OCI-LY1 (cell line): ENCODE data around the gene PET117.

Source experiments
- H2AFZ ChIP-seq: fragments of 200-600 bp; sonication (generic), shearing (Covaris generic); 2 replicates; pipeline ENCODE4 v1.6.0; 2014; ENCODE audit warnings: antibody characterized with exemption, mild to moderate bottlenecking, low read length
- H3F3A ChIP-seq: fragments of 200-600 bp; sonication (generic), shearing (Covaris generic); 2 replicates; pipeline ENCODE4 v1.6.0; 2014; ENCODE audit warnings: mild to moderate bottlenecking, antibody characterized with exemption, low read length, moderate library complexity; ENCODE audit not compliant: insufficient read depth
- H3K27ac ChIP-seq: fragments of 200-600 bp; sonication (generic); 2 replicates; pipeline ENCODE4 v1.5.1; 2014; ENCODE audit warnings: low read length, mixed run types, mild to moderate bottlenecking, low read depth; ENCODE audit not compliant: poor library complexity, severe bottlenecking
- H3K27me3 ChIP-seq: fragments of 200-600 bp; sonication (generic); 2 replicates; pipeline ENCODE4 v1.6.0; 2014; ENCODE audit warnings: antibody characterized with exemption, mild to moderate bottlenecking, low read length, moderate library complexity; ENCODE audit not compliant: insufficient read depth
- H3K36me3 ChIP-seq: fragments of 200-600 bp; sonication (generic); 2 replicates; pipeline ENCODE4 v1.6.1; 2014; ENCODE audit warnings: mild to moderate bottlenecking, antibody characterized with exemption, low read length, moderate library complexity, mixed read lengths; ENCODE audit not compliant: insufficient read depth
- H3K4me1 ChIP-seq: fragments of 200-600 bp; sonication (generic); 2 replicates; pipeline ENCODE4 v1.5.1; 2014; ENCODE audit warnings: mild to moderate bottlenecking, low read length, moderate library complexity; ENCODE audit not compliant: insufficient read depth, severe bottlenecking
- H3K4me2 ChIP-seq: fragments of 200-600 bp; sonication (generic), shearing (Covaris generic); 2 replicates; pipeline ENCODE4 v1.6.1; 2014; ENCODE audit warnings: low read length
- H3K4me3 ChIP-seq: fragments of 200-600 bp; sonication (generic); 2 replicates; pipeline ENCODE4 v1.5.1; 2014; ENCODE audit warnings: low read length, low read depth, mild to moderate bottlenecking, mixed read lengths; ENCODE audit not compliant: poor library complexity, severe bottlenecking
- H3K79me2 ChIP-seq: fragments of 200-600 bp; shearing (Covaris generic); 2 replicates; pipeline ENCODE4 v1.6.1; 2016; ENCODE audit warnings: mixed run types, low read length, mixed read lengths; ENCODE audit not compliant: insufficient read depth
- H3K9ac ChIP-seq: fragments of 200-600 bp; sonication (generic), shearing (Covaris generic); 2 replicates; pipeline ENCODE4 v1.6.1; 2014; ENCODE audit warnings: mild to moderate bottlenecking, low read length, mixed read lengths
- H3K9me2 ChIP-seq: fragments of 200-600 bp; sonication (generic), shearing (Covaris generic); 2 replicates; pipeline ENCODE4 v1.6.1; 2014; ENCODE audit warnings: low read depth, mild to moderate bottlenecking, low read length, mixed read lengths
- H3K9me3 ChIP-seq: fragments of 200-600 bp; shearing (Covaris generic); 2 replicates; pipeline ENCODE4 v1.6.1; 2014; ENCODE audit warnings: low read length, mixed read lengths
- H4K20me1 ChIP-seq: fragments of 200-600 bp; sonication (generic), shearing (Covaris generic); 2 replicates; pipeline ENCODE4 v1.6.0; 2016; ENCODE audit warnings: mild to moderate bottlenecking, low read length; ENCODE audit not compliant: insufficient read depth
- EZH2 ChIP-seq: fragments of 200-600 bp; sonication (generic), shearing (Covaris generic); IDR thresholded peaks from 2 replicates; pipeline ENCODE4 v1.8.0; 2017; ENCODE audit warnings: borderline replicate concordance, mixed run types, mild to moderate bottlenecking, antibody characterized with exemption, low read length, moderate library complexity, mixed read lengths
- TF ChIP-seq, protein P1 (sequence below): fragments of 200-600 bp; sonication (generic), shearing (Covaris generic); IDR thresholded peaks from 2 replicates; pipeline ENCODE4 v1.5.1; 2017; ENCODE audit warnings: mild to moderate bottlenecking, antibody characterized with exemption, low read length, moderate library complexity, mixed read lengths

PET117 gene

DNA sequence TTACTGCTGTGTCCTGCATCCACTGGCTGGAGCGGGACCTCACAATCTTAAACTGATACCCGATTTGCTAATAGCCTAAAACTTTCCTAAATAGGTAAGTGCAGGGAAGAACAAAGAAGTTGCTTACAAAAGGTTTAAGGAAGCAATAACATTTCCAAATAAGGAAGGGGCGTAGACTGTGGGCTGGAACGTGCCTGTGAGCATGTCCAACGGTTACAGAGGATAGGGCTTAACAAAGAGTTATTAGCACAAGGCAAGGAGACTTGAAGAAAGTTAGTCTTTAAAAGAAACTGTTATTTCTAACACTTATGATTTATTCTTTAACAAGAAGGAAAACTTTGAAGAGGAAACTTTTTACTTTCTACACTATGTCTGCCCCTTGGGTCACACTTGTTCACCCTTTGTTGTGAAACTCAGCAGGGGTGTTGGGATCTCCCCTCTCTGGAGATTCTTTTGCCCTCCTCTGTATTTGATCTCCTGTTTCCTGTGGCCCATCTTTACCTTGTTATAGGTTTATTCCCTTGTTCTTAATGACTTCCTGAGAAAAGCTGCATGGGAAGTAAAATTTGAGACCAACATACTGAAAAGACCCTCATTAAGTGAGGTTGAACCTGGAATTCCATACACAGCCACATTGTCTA lies 28.7 kb downstream of the PET117 start:
- no peak overlapping the region for H3K27ac ChIP-seq
- H3K4me1 ChIP-seq = no peaks in the 10 kb centered on the region
- H3F3A ChIP-seq = no peaks in the 10 kb centered on the region
- no peaks in the 10 kb centered on the region for H3K79me2 ChIP-seq
- no peaks in the 10 kb centered on the region for H3K9me2 ChIP-seq
- TF ChIP-seq, protein P1, sequence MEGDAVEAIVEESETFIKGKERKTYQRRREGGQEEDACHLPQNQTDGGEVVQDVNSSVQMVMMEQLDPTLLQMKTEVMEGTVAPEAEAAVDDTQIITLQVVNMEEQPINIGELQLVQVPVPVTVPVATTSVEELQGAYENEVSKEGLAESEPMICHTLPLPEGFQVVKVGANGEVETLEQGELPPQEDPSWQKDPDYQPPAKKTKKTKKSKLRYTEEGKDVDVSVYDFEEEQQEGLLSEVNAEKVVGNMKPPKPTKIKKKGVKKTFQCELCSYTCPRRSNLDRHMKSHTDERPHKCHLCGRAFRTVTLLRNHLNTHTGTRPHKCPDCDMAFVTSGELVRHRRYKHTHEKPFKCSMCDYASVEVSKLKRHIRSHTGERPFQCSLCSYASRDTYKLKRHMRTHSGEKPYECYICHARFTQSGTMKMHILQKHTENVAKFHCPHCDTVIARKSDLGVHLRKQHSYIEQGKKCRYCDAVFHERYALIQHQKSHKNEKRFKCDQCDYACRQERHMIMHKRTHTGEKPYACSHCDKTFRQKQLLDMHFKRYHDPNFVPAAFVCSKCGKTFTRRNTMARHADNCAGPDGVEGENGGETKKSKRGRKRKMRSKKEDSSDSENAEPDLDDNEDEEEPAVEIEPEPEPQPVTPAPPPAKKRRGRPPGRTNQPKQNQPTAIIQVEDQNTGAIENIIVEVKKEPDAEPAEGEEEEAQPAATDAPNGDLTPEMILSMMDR = no peak
- TF ChIP-seq EZH2 = no peak
- H3K9me3 ChIP-seq = no peaks in the 10 kb centered on the region
- H3K4me3 ChIP-seq = no peak overlapping the region
- no peaks in the 10 kb centered on the region for H3K27me3 ChIP-seq
- H3K4me2 ChIP-seq = no peak overlapping the region
- H3K9ac ChIP-seq = no peak overlapping the region
- H3K36me3 ChIP-seq = peaks cover 26% of the 10 kb centered on the region
- no peak overlapping the region for H2AFZ ChIP-seq
- 0 out of 2 replicates have a peak, but pooled peaks cover 2% of the 10 kb centered on the region for H4K20me1 ChIP-seq

DNA sequence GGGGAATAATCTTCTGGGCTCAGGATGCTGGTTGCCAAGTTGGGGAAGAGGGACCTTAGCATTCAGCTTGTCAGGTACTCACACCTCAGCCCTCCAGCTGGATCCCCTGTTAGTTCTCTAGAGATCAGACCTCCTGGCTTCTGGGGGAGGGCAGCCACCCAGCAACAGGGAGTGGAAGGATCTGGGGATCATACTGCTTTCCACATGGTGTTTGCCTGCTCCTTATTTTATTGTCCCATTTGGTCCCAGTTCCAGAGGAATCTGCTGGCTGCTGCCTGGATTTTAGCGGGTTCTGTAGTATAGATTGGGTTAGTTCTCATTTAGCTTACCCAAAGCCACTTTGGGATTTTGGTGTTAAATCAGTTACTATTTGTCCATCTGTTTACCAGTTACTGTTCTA lies 29.3 kb downstream of the PET117 start:
- Histone ChIP-seq H3K9me2 (no peaks in the 10 kb centered on the region), H4K20me1 (0 out of 2 replicates have a peak, but pooled peaks cover 2% of the 10 kb centered on the region), H3K27me3 (no peaks in the 10 kb centered on the region), H3K4me3 (no peak overlapping the region), H3F3A (no peaks in the 10 kb centered on the region), H3K79me2 (no peaks in the 10 kb centered on the region), H2AFZ (no peak overlapping the region), H3K4me2 (no peak overlapping the region), H3K9me3 (no peaks in the 10 kb centered on the region), H3K36me3 (peaks cover 24% of the 10 kb centered on the region), H3K4me1 (no peaks in the 10 kb centered on the region), H3K9ac (no peak overlapping the region), H3K27ac (no peak overlapping the region)
- TF ChIP-seq EZH2 = no peak
- TF ChIP-seq, protein P1 = no peak

DNA sequence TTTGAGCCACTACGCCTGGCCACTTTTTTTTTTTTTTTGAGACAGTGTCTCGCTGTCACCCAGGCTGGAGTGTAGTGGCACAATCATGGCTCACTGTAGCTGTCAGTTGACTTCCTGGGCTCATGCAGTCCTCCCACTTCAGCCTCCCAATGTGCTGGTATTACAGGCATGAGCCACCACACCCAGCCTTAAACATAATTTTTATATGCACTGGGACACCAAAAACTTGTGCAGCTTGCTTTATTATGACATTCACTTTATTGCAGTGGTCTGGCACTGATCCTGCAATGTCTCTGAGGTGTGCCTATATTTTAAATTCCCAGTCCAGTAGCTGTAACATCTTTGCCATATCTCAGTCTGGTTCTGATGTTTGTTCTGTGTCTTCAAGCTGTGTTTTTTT lies 34.7 kb downstream of the PET117 start:
- Histone ChIP-seq H3K9me2 (no peaks in the 10 kb centered on the region), H3F3A (no peaks in the 10 kb centered on the region), H4K20me1 (0 out of 2 replicates have a peak, but pooled peaks cover 2% of the 10 kb centered on the region), H3K4me2 (no peak overlapping the region), H3K9me3 (no peaks in the 10 kb centered on the region), H3K27ac (no peak overlapping the region), H3K4me3 (no peak overlapping the region), H3K79me2 (no peaks in the 10 kb centered on the region), H3K9ac (no peak overlapping the region), H2AFZ (no peak overlapping the region), H3K4me1 (no peaks in the 10 kb centered on the region), H3K36me3 (peaks cover 11% of the 10 kb centered on the region), H3K27me3 (no peaks in the 10 kb centered on the region)
- no peak for TF ChIP-seq EZH2
- TF ChIP-seq, protein P1 = no peak
